Right renal pelvis (tissue), 4 donors: ENCODE results near the gene UVRAG. TPM values are rescaled to one million over a fixed set of nuclear protein-coding genes. Genes with fewer than 3 reads are reported as not detected.
"Not testable (repeated sequence)": the region's sequence is repeated elsewhere in the genome, so short reads cannot be mapped to it uniquely, and the experiment has no call there.

Experiments
- DNase-seq, 4 donors: peaks; one replicate each; pipeline ENCODE4 v3.0.0-alpha.2; 2013; ENCODE audit warnings: low read depth in 4 of 4, low spot score in 3 of 4, missing footprints in 1 of 4
- polyA plus RNA-seq, 4 donors: library from polyadenylated mRNA; unstranded; fragments of 120-200 nt; gene quantifications; one replicate each; pipeline ENCODE4 v1.2.1, GENCODE V29; 2013; ENCODE audit not compliant: insufficient read length in 4 of 4

UVRAG gene
- polyA plus RNA-seq, 4 donors = 17.3 to 20.2 (median 18.0) TPM

GRCh38 chr11:76048763-76049162 lies 233.8 kb downstream of the UVRAG start:
- no peak for DNase-seq

GRCh38 chr11:76049511-76049910 lies 234.5 kb downstream of the UVRAG start:
- no peak for DNase-seq

- DNase-seq = no peak
Measured at GRCh38 chr11:76051937-76052336, 236.9 kb downstream of the UVRAG start.

GRCh38 chr11:76054330-76054729 lies 239.3 kb downstream of the UVRAG start:
- DNase-seq = no peak

GRCh38 chr11:76056876-76057275 lies 241.9 kb downstream of the UVRAG start:
- no peak for DNase-seq

- not testable (repeated sequence) for DNase-seq
Measured at GRCh38 chr11:76060475-76061036, 245.5 kb downstream of the UVRAG start.

- no peak for DNase-seq
Measured at GRCh38 chr11:76062733-76063132, 247.7 kb downstream of the UVRAG start.

GRCh38 chr11:76064192-76064591 lies 249.2 kb downstream of the UVRAG start:
- no peak for DNase-seq

- no peak for DNase-seq
Measured at GRCh38 chr11:76067099-76067498, 252.1 kb downstream of the UVRAG start.

- no peak for DNase-seq
Measured at GRCh38 chr11:76069001-76069400, 254.0 kb downstream of the UVRAG start.

GRCh38 chr11:76071090-76071489 lies 256.1 kb downstream of the UVRAG start:
- no peak for DNase-seq

- no peak for DNase-seq
Measured at GRCh38 chr11:76073724-76074123, 258.7 kb downstream of the UVRAG start.

GRCh38 chr11:76074148-76075095 lies 259.4 kb downstream of the UVRAG start:
- no peak for DNase-seq

GRCh38 chr11:76075716-76076115 lies 260.7 kb downstream of the UVRAG start:
- no peak for DNase-seq

GRCh38 chr11:76076253-76076652 lies 261.2 kb downstream of the UVRAG start:
- not testable (repeated sequence) for DNase-seq

- DNase-seq = no peak
Measured at GRCh38 chr11:76076749-76077148, 261.7 kb downstream of the UVRAG start.

GRCh38 chr11:76077575-76078150 lies 262.7 kb downstream of the UVRAG start:
- DNase-seq = no peak

- DNase-seq = not testable (repeated sequence)
Measured at GRCh38 chr11:76081084-76081483, 266.1 kb downstream of the UVRAG start.

- no peak for DNase-seq
Measured at GRCh38 chr11:76083563-76084451, 268.8 kb downstream of the UVRAG start.

GRCh38 chr11:76085270-76085669 lies 270.3 kb downstream of the UVRAG start:
- DNase-seq = no peak
